Measurements from ENCODE around the gene MRAS.

DNA sequence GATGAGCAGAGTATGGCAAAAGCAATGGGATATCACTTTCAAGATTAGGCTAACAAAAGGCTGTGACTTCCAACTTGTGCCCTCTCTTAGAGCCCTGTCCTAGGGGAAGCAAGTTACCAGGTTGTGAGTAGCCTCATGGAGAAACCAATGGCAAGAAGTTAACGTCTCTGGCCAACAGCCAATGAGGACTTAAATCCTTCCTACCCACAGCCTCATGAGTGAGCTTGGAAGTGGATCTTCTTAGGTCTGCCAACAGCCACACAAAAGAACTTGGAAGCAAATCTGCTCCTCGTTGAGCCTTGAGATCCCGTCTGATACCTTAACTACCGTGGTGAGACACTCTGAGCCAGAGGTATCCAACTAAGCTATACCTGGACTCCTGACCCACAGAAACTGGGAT, 24.4 kb upstream of the MRAS start:
- TF ChIP-seq CTCF (IDR thresholded peaks at IDR 0.05) (no peak), POLR2AphosphoS5 (IDR thresholded peaks at IDR 0.05) (no peak), POLR2A (IDR thresholded peaks at IDR 0.05; ENCODE audit: low read depth) (no peak)

Data from esophagus muscularis mucosa (tissue), 3 donors.